HCT116 (cell line): ENCODE results near the gene LRBA. TPM values are rescaled to one million over a fixed set of nuclear protein-coding genes. Genes with fewer than 3 reads are reported as not detected.

Experiments
- ATAC-seq: fragments of 200-7000 bp; cut with Tn5 transposase; 2 replicates; pipeline ENCODE4 v1.9.1; 2020; ENCODE audit warnings: mild to moderate bottlenecking, moderate library complexity
- BruUV-seq: library from RNA; stranded (reverse); fragments of 400-500 nt; replicated peaks from 2 replicates; lab custom pipeline; 2021; lab: Mats Ljungman, UMichigan
- CTCF ChIA-PET: fragments of 300-600 bp; sonication (Branson Sonifier 250); formaldehyde crosslinking; loops from one replicate; lab custom pipeline; 2021; ENCODE audit warnings: antibody characterized with exemption; lab: Charles Lee
- POLR2A ChIA-PET: fragments of 300-600, 350-600 bp; sonication (Branson Sonifier 250); formaldehyde crosslinking; loops from one replicate; lab custom pipeline; 2021; ENCODE audit warnings: antibody characterized with exemption; lab: Charles Lee
- RAD21 ChIA-PET, 2 experiments: fragments of 300-600 bp; sonication (Branson Sonifier 250); formaldehyde crosslinking; loops; one replicate each; lab custom pipeline; 2023; ENCODE audit warnings: low total read pairs in 2 of 2; ENCODE audit not compliant: uncharacterized antibody in 2 of 2, unreplicated experiment in 2 of 2, low non-redundant PET in 1 of 2; lab: Charles Lee
- DNase-seq: peaks from one replicate; pipeline ENCODE4 v3.0.0-alpha.2; 2010; ENCODE audit warnings: low read depth, low spot score
- H2AFZ ChIP-seq: fragments of 200-600 bp; shearing (Covaris generic), sonication (generic); 2 replicates; pipeline ENCODE4 v1.6.1; 2017; ENCODE audit warnings: low read depth, mixed run types, mixed read lengths, antibody characterized with exemption, low read length; ENCODE audit not compliant: poor library complexity, severe bottlenecking
- H3K27ac ChIP-seq: 2 replicates; pipeline ENCODE4 v1.5.1; 2012; ENCODE audit warnings: low read depth, low read length
- H3K27me3 ChIP-seq: fragments of 200-600 bp; sonication (generic); 2 replicates; pipeline ENCODE4 v1.6.1; 2016; ENCODE audit warnings: mixed run types, low read length, mixed read lengths; ENCODE audit not compliant: insufficient read depth
- H3K36me3 ChIP-seq, 2 experiments: fragments of 200-500 bp in 1 of 2; fragments of 200-600 bp in 1 of 2; sonication (Bioruptor generic) in 1 of 2; sonication (generic) in 1 of 2; 2 replicates each; pipeline versions ENCODE4 v1.5.1 to v1.6.1; 2014 to 2016; ENCODE audit warnings: low read length in 2 of 2, inconsistent platforms in 1 of 2, mixed read lengths in 1 of 2, mixed run types in 1 of 2; ENCODE audit not compliant: insufficient read depth in 2 of 2, control insufficient read depth in 1 of 2
- H3K4me1 ChIP-seq, 2 experiments: fragments of 200-600 bp in 1 of 2; sonication (generic) in 1 of 2; 2 replicates each; pipeline versions ENCODE4 v1.5.1 to v1.6.1; 2012 to 2017; ENCODE audit warnings: low read length in 2 of 2, inconsistent platforms in 1 of 2, mild to moderate bottlenecking in 1 of 2, mixed read lengths in 1 of 2, mixed run types in 1 of 2, moderate library complexity in 1 of 2; ENCODE audit not compliant: insufficient read depth in 2 of 2, control insufficient read depth in 1 of 2
- H3K4me2 ChIP-seq: fragments of 200-600 bp; sonication (generic); 2 replicates; pipeline ENCODE4 v1.6.1; 2017; ENCODE audit warnings: mixed run types, low read length, mixed read lengths
- H3K4me3 ChIP-seq, 2 experiments: fragments of 200-600 bp in 1 of 2; sonication (generic) in 1 of 2; replicated peaks in 1 of 2; 2 replicates each; pipeline ENCODE4 v1.5.1; 2011 to 2016; ENCODE audit warnings: low read length in 2 of 2, control low read depth in 1 of 2, low read depth in 1 of 2, mild to moderate bottlenecking in 1 of 2, mixed read lengths in 1 of 2, mixed run types in 1 of 2
- H3K79me2 ChIP-seq: fragments of 200-600 bp; sonication (generic); 2 replicates; pipeline ENCODE4 v1.6.1; 2017; ENCODE audit warnings: mild to moderate bottlenecking, mixed run types, low read length, moderate library complexity, mixed read lengths; ENCODE audit not compliant: insufficient read depth
- H3K9ac ChIP-seq: fragments of 200-600 bp; sonication (generic); 2 replicates; pipeline ENCODE4 v1.6.1; 2016; ENCODE audit warnings: low read length, mixed read lengths
- H3K9me2 ChIP-seq: fragments of 200-600 bp; sonication (generic), shearing (Covaris generic); 2 replicates; pipeline ENCODE4 v1.6.1; 2017; ENCODE audit warnings: mixed run types, mild to moderate bottlenecking, moderate library complexity; ENCODE audit not compliant: insufficient read depth
- H3K9me3 ChIP-seq, 2 experiments: fragments of 200-500 bp in 1 of 2; fragments of 200-600 bp in 1 of 2; sonication (Bioruptor generic) in 1 of 2; sonication (generic) in 1 of 2; 2 replicates each; pipeline ENCODE4 v1.6.1; 2014 to 2017; ENCODE audit warnings: low read length in 2 of 2, mixed read lengths in 2 of 2, inconsistent platforms in 1 of 2, low read depth in 1 of 2, mild to moderate bottlenecking in 1 of 2, mixed run types in 1 of 2, moderate library complexity in 1 of 2; ENCODE audit not compliant: control insufficient read depth in 1 of 2, insufficient read depth in 1 of 2
- H4K20me1 ChIP-seq: fragments of 200-600 bp; sonication (generic), shearing (Covaris generic); 2 replicates; pipeline ENCODE4 v1.6.1; 2017; ENCODE audit warnings: mixed run types, mild to moderate bottlenecking, moderate library complexity; ENCODE audit not compliant: insufficient read depth
- CBX3 ChIP-seq: IDR thresholded peaks from 2 replicates; pipeline ENCODE4 v1.6.1; 2012; ENCODE audit warnings: low read depth
- CEBPB ChIP-seq: IDR thresholded peaks from 2 replicates; pipeline ENCODE4 v1.6.1; 2012; ENCODE audit warnings: low read depth
- CTCF ChIP-seq, 3 experiments: fragments of 200-600 bp in 1 of 3; sonication (generic) in 1 of 3; IDR thresholded peaks in 2 of 3; conservative IDR thresholded peaks in 1 of 3; 2 replicates each; pipeline ENCODE4 v1.5.1; 2012 to 2017; ENCODE audit warnings: low read depth in 2 of 3, low read length in 2 of 3, antibody characterized with exemption in 1 of 3, borderline replicate concordance in 1 of 3, control low read depth in 1 of 3, mild to moderate bottlenecking in 1 of 3, mixed read lengths in 1 of 3, mixed run types in 1 of 3, moderate library complexity in 1 of 3; ENCODE audit not compliant: insufficient read depth in 1 of 3
- ELF1 ChIP-seq: IDR thresholded peaks from 2 replicates; pipeline ENCODE4 v1.6.1; 2012; ENCODE audit warnings: low read depth, borderline replicate concordance
- EZH2 ChIP-seq: fragments of 200-600 bp; sonication (generic); IDR thresholded peaks from 2 replicates; pipeline ENCODE4 v1.6.1; 2017; ENCODE audit warnings: antibody characterized with exemption, mixed run types
- EZH2phosphoT487 ChIP-seq: fragments of 200-600 bp; IDR thresholded peaks from 2 replicates; pipeline ENCODE4 v1.6.1; 2018; ENCODE audit warnings: antibody characterized with exemption, borderline replicate concordance
- FOSL1 ChIP-seq: IDR thresholded peaks from 2 replicates; pipeline ENCODE4 v1.6.1; 2012; ENCODE audit warnings: low read depth
- JUND ChIP-seq: IDR thresholded peaks from 2 replicates; pipeline ENCODE4 v1.6.1; 2012
- POLR2A ChIP-seq: IDR thresholded peaks from 2 replicates; pipeline ENCODE4 v1.7.0; 2011; ENCODE audit warnings: borderline replicate concordance; ENCODE audit not compliant: insufficient read depth, insufficient read length; ENCODE audit errors: extremely low read depth
- POLR2AphosphoS5 ChIP-seq: IDR thresholded peaks from 2 replicates; pipeline ENCODE4 v1.6.1; 2011; ENCODE audit warnings: mild to moderate bottlenecking, low read depth, low read length, moderate library complexity
- RAD21 ChIP-seq: IDR thresholded peaks from 2 replicates; pipeline ENCODE4 v1.6.1; 2012; ENCODE audit warnings: low read depth, mild to moderate bottlenecking
- SIN3A ChIP-seq: IDR thresholded peaks from 2 replicates; pipeline ENCODE4 v1.6.1; 2012; ENCODE audit warnings: low read depth
- SP1 ChIP-seq: IDR thresholded peaks from 2 replicates; pipeline ENCODE4 v1.6.1; 2012; ENCODE audit warnings: low read depth
- SRF ChIP-seq: IDR thresholded peaks from 2 replicates; pipeline ENCODE4 v1.6.1; 2012; ENCODE audit warnings: low read depth
- TCF7L2 ChIP-seq: IDR thresholded peaks from 2 replicates; pipeline ENCODE4 v1.7.0; 2011; ENCODE audit warnings: borderline replicate concordance, inconsistent platforms; ENCODE audit not compliant: insufficient read depth, insufficient read length; ENCODE audit errors: extremely low read depth
- ZFX ChIP-seq: fragments of 450-650 bp; IDR thresholded peaks from 2 replicates; pipeline ENCODE4 v1.6.1; 2017
- ZNF274 ChIP-seq: fragments of 200-500 bp; sonication (Bioruptor generic); IDR thresholded peaks from 2 replicates; pipeline ENCODE4 v1.6.1; 2014; ENCODE audit warnings: mild to moderate bottlenecking, low read depth, low read length, inconsistent platforms
- intact Hi-C: fragments of 100-400 bp; cut with micrococcal nuclease; formaldehyde crosslinking; loops from 2 replicates; pipeline ENCODE4 v1.10.0; 2022
- total RNA-seq: library from RNA; stranded (reverse); gene quantifications from one replicate; pipeline ENCODE4 v1.2.1, GENCODE V29; 2021; ENCODE audit not compliant: unreplicated experiment
- TF ChIP-seq, protein P1 (sequence below): IDR thresholded peaks from 2 replicates; pipeline ENCODE4 v1.6.1; 2012
- TF ChIP-seq, protein P2 (sequence below): IDR thresholded peaks from 2 replicates; pipeline ENCODE4 v1.6.1; 2012
- TF ChIP-seq, protein P3 (sequence below): IDR thresholded peaks from 2 replicates; pipeline ENCODE4 v1.6.1; 2012; ENCODE audit warnings: low read depth

The LRBA gene
- total RNA-seq, 1 experiment from 2014 or later, result 79.8 TPM

DNA sequence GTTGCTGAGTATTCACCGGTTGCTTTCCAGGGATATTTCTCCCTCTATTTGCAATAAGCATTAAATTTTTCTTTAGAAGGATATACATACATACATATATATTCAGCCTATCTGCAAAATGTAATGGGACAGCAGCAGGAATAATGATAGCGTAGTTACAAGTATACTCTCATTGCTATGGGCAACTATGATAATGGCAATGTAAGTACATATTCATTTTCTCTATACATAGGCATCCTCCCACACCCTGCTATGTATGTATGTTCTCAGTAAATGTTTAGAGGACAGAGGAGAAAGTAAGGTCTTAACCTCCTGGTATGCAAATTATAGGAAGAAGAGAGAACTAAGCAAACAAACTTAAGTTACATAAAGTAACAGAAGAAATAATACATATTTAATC, 452.8 kb downstream of the LRBA start:
- no peaks in the 10 kb centered on the region for H3K9me3 ChIP-seq
- CTCF ChIA-PET, result no interaction called here

More for the DNA sequence above, 452.8 kb downstream of the LRBA start:
- Histone ChIP-seq H3K9ac (no peak overlapping the region), H3K79me2 (no peaks in the 10 kb centered on the region), H3K4me3 (no peak overlapping the region), H3K9me2 (no peaks in the 10 kb centered on the region), H3K4me1 (no peaks in the 10 kb centered on the region), H2AFZ (no peak overlapping the region), H3K27ac (no peak overlapping the region), H3K4me2 (no peak overlapping the region), H3K36me3 (no peaks in the 10 kb centered on the region), H4K20me1 (no peaks in the 10 kb centered on the region), H3K27me3 (no peaks in the 10 kb centered on the region)
- RAD21 ChIA-PET, result no interaction called here
- BruUV-seq, result no TSS peak
- POLR2A ChIA-PET, result no interaction called here
- no peak for ATAC-seq
- DNase-seq, result no peak
- TF ChIP-seq, protein P1, sequence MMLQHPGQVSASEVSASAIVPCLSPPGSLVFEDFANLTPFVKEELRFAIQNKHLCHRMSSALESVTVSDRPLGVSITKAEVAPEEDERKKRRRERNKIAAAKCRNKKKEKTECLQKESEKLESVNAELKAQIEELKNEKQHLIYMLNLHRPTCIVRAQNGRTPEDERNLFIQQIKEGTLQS, result no peak
- no peak for TF ChIP-seq RAD21
- TF ChIP-seq CTCF (IDR thresholded peaks at IDR 0.05 in 2 of 3, conservative IDR thresholded peaks at IDR 0.05 in 1 of 3; ENCODE audit: borderline replicate concordance in 1 of 3, insufficient read depth in 1 of 3, low read depth in 2 of 3, low read length in 2 of 3), result no peak
- no peak for TF ChIP-seq SRF
- no peak for TF ChIP-seq JUND
- TF ChIP-seq, protein P2, sequence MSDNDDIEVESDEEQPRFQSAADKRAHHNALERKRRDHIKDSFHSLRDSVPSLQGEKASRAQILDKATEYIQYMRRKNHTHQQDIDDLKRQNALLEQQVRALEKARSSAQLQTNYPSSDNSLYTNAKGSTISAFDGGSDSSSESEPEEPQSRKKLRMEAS, result no peak
- TF ChIP-seq CBX3, result no peak
- no peak for TF ChIP-seq POLR2A
- no peak for TF ChIP-seq FOSL1
- no peak for TF ChIP-seq TCF7L2
- TF ChIP-seq CEBPB, result no peak
- no peak for TF ChIP-seq ELF1
- TF ChIP-seq POLR2AphosphoS5, result no peak
- TF ChIP-seq SP1, result no peak
- TF ChIP-seq, protein P3, sequence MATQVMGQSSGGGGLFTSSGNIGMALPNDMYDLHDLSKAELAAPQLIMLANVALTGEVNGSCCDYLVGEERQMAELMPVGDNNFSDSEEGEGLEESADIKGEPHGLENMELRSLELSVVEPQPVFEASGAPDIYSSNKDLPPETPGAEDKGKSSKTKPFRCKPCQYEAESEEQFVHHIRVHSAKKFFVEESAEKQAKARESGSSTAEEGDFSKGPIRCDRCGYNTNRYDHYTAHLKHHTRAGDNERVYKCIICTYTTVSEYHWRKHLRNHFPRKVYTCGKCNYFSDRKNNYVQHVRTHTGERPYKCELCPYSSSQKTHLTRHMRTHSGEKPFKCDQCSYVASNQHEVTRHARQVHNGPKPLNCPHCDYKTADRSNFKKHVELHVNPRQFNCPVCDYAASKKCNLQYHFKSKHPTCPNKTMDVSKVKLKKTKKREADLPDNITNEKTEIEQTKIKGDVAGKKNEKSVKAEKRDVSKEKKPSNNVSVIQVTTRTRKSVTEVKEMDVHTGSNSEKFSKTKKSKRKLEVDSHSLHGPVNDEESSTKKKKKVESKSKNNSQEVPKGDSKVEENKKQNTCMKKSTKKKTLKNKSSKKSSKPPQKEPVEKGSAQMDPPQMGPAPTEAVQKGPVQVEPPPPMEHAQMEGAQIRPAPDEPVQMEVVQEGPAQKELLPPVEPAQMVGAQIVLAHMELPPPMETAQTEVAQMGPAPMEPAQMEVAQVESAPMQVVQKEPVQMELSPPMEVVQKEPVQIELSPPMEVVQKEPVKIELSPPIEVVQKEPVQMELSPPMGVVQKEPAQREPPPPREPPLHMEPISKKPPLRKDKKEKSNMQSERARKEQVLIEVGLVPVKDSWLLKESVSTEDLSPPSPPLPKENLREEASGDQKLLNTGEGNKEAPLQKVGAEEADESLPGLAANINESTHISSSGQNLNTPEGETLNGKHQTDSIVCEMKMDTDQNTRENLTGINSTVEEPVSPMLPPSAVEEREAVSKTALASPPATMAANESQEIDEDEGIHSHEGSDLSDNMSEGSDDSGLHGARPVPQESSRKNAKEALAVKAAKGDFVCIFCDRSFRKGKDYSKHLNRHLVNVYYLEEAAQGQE, result no peak
- no peak for TF ChIP-seq SIN3A
- no peak for TF ChIP-seq EZH2phosphoT487
- no peak for TF ChIP-seq ZNF274
- no peak for TF ChIP-seq ZFX
- TF ChIP-seq EZH2, result no peak
- intact Hi-C loops, result no loop called here
